ENCODE data around the gene ASPDH. TPM values are rescaled to one million over a fixed set of nuclear protein-coding genes. Genes with fewer than 3 reads are reported as not detected.

Gene ASPDH
- total RNA-seq, 1 experiment from 2014 or later, result not detected

GRCh38 chr19:50522881-50523280 lies 9.2 kb upstream of the ASPDH start (continued):
- TF ChIP-seq ETV6 (CRISPR knock-in tag; IDR thresholded peaks at IDR 0.05) (no peak), RELA (CRISPR knock-in tag; IDR thresholded peaks at IDR 0.05; ENCODE audit: borderline replicate concordance) (no peak), ZNF281 (CRISPR knock-in tag; IDR thresholded peaks at IDR 0.05) (no peak), FOXK1 (CRISPR knock-in tag; IDR thresholded peaks at IDR 0.05) (no peak)
- TF ChIP-seq, protein P1, sequence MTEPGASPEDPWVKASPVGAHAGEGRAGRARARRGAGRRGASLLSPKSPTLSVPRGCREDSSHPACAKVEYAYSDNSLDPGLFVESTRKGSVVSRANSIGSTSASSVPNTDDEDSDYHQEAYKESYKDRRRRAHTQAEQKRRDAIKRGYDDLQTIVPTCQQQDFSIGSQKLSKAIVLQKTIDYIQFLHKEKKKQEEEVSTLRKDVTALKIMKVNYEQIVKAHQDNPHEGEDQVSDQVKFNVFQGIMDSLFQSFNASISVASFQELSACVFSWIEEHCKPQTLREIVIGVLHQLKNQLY (CRISPR knock-in tag; IDR thresholded peaks at IDR 0.05), result no peak
- TF ChIP-seq, protein P2, sequence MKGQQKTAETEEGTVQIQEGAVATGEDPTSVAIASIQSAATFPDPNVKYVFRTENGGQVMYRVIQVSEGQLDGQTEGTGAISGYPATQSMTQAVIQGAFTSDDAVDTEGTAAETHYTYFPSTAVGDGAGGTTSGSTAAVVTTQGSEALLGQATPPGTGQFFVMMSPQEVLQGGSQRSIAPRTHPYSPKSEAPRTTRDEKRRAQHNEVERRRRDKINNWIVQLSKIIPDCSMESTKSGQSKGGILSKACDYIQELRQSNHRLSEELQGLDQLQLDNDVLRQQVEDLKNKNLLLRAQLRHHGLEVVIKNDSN (CRISPR knock-in tag; IDR thresholded peaks at IDR 0.05), result no peak
- TF ChIP-seq, protein P3, sequence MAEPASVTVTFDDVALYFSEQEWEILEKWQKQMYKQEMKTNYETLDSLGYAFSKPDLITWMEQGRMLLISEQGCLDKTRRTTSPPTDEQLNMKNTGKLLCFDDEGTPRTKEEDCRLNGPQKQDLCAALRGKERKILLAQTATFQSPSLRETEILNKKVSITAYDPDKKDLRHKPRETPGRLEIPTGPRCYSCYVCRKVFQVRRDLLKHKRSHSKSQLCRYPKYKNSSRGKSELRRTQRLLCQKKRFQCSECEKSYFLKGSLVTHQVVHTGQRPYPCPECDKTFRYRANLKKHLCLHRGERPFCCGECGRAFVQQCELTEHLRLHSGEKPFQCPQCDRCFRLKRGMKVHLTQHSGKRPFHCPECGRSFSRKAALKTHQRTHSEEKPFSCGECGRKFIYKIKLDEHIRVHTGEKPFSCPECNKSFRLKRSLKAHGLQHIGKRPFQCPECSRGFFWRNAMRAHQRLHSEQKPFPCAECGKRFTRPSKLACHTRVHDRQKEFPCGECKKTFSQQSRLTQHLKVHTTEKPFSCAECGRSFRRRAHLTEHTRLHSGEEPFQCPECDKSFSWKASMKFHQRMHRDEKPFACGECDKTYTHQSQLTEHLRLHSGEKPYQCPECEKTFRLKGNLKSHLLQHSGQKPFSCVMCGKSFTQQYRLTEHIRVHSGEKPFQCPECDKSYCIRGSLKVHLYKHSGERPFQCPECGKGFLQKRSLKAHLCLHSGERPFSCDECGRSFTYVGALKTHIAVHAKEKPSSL (CRISPR knock-in tag; conservative IDR thresholded peaks at IDR 0.05), result no peak

- ATAC-seq, result no peak
- Mint-ChIP-seq H3K27ac (no peak overlapping the region), H3K4me1 (no peaks in the 10 kb centered on the region), H3K9me3 (peaks cover 5% of the 10 kb centered on the region), H3K27me3 (ENCODE audit: low read depth) (peaks cover 13% of the 10 kb centered on the region), H3K36me3 (peaks cover 5% of the 10 kb centered on the region; the same call in 1 of the 2 replicates), H3K4me3 (no peak overlapping the region)
- no peak for DNase-seq (ENCODE audit: low spot score)
- POLR2A ChIA-PET, result interaction anchor here (0.6 kb wide), 1 partner anchor 18 kb away, joined by 4 read pairs; no protein-coding TSS in a partner anchor
- CTCF ChIA-PET, result interaction anchor here (1.9 kb wide), 1 partner anchor 16 kb away, joined by 9 read pairs; no protein-coding TSS in a partner anchor
- TF ChIP-seq ATF3 (CRISPR knock-in tag; conservative IDR thresholded peaks at IDR 0.05), result no peak
- TF ChIP-seq FOXK1 (CRISPR knock-in tag; IDR thresholded peaks at IDR 0.05), result no peak
- TF ChIP-seq, protein P4, sequence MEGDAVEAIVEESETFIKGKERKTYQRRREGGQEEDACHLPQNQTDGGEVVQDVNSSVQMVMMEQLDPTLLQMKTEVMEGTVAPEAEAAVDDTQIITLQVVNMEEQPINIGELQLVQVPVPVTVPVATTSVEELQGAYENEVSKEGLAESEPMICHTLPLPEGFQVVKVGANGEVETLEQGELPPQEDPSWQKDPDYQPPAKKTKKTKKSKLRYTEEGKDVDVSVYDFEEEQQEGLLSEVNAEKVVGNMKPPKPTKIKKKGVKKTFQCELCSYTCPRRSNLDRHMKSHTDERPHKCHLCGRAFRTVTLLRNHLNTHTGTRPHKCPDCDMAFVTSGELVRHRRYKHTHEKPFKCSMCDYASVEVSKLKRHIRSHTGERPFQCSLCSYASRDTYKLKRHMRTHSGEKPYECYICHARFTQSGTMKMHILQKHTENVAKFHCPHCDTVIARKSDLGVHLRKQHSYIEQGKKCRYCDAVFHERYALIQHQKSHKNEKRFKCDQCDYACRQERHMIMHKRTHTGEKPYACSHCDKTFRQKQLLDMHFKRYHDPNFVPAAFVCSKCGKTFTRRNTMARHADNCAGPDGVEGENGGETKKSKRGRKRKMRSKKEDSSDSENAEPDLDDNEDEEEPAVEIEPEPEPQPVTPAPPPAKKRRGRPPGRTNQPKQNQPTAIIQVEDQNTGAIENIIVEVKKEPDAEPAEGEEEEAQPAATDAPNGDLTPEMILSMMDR (IDR thresholded peaks at IDR 0.05), result no peak
- TF ChIP-seq CREB1 (CRISPR knock-in tag; IDR thresholded peaks at IDR 0.05), result no peak
- TF ChIP-seq ATF1 (CRISPR knock-in tag; IDR thresholded peaks at IDR 0.05), result no peak
- no peak for TF ChIP-seq RORB (CRISPR knock-in tag; IDR thresholded peaks at IDR 0.05)
- TF ChIP-seq ZNF232 (CRISPR knock-in tag; IDR thresholded peaks at IDR 0.05), result no peak
- no peak for TF ChIP-seq GRHL2 (CRISPR knock-in tag; IDR thresholded peaks at IDR 0.05; ENCODE audit: insufficient replicate concordance, severe bottlenecking)
- no peak for TF ChIP-seq CBFB (CRISPR knock-in tag; IDR thresholded peaks at IDR 0.05; ENCODE audit: low read depth)
- TF ChIP-seq, protein P5, sequence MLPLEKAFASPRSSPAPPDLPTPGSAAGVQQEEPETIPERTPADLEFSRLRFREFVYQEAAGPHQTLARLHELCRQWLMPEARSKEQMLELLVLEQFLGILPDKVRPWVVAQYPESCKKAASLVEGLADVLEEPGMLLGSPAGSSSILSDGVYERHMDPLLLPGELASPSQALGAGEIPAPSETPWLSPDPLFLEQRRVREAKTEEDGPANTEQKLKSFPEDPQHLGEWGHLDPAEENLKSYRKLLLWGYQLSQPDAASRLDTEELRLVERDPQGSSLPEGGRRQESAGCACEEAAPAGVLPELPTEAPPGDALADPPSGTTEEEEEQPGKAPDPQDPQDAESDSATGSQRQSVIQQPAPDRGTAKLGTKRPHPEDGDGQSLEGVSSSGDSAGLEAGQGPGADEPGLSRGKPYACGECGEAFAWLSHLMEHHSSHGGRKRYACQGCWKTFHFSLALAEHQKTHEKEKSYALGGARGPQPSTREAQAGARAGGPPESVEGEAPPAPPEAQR (CRISPR knock-in tag; IDR thresholded peaks at IDR 0.05), result no peak
- TF ChIP-seq, protein P3 (CRISPR knock-in tag; conservative IDR thresholded peaks at IDR 0.05), result no peak
- TF ChIP-seq JAZF1 (CRISPR knock-in tag; IDR thresholded peaks at IDR 0.05), result no peak
- TF ChIP-seq AFF4 (CRISPR knock-in tag; IDR thresholded peaks at IDR 0.05; ENCODE audit: borderline replicate concordance), result no peak
Measured at GRCh38 chr19:50520822-50521465, 7.2 kb upstream of the ASPDH start.

All from WTC11 (cell line).